NCI-H82 (cell line): ENCODE measurements around the gene EP400.
A peak's percentile ranks its signal among the peaks of the same experiment; 100 is the strongest.

Source experiments
- DNase-seq: peaks from one replicate; lab custom pipeline; 2025; lab: John Stamatoyannopoulos, UW

EP400 gene

DNA sequence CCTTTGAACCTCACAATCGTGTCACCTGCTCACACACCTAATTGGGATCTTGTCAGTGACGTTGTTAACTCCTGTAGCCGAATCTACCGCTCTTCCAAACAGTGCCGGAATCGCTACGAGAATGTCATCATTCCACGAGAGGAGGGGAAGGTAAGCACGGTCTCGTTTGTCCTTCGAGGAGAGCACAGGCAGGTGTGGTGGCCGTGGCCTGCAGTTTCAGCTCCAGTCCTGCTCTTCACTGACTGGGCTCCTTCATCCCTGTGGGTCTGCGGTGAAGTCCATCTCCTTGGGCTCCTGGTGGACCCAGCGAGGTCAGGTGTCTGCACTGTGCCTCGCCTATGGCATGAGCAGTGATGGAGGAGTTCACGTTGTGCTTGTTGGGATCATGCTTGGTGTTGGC lies 96.0 kb downstream of the EP400 start:
- DNase-seq, result no peak

DNA sequence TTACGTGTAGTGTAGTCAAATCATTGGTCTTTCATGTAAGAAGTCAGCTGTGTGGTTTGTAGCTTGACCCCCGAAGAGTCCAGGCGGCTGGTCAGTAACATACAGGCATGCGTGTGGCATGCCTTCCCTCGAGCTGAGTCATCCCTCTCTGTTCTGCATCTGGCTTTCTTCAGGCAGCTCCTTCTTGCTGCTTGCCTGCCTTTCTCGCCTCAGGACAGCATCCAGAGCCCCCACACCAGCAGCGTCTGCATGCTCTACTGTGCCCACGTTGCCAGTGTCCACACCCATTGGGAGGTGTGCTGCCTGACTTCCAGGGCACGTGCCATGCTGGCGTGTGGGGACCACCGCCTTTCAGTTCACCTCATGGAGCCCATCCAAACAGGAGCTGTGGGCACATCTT lies 96.8 kb downstream of the EP400 start:
- no peak for DNase-seq

DNA sequence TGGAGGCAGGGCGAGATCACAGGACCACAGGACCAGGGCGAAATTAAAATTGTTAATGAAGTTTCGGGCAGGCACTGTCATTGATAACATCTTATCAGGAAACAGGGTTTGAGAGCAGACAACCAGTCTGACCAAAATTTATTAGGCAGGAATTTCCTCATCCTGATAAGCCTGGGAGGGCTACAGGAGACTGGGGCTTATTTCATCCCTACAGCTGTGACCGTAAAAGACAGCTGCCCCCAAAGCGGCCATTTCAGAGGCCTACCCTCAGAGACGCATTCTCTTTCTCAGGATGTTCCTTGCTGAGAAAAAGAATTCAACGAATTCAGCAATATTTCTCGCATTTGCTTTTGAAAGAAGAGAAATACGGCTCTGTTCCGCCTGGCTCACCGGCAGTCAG lies 97.9 kb downstream of the EP400 start:
- DNase-seq, result peak; percentile 58

DNA sequence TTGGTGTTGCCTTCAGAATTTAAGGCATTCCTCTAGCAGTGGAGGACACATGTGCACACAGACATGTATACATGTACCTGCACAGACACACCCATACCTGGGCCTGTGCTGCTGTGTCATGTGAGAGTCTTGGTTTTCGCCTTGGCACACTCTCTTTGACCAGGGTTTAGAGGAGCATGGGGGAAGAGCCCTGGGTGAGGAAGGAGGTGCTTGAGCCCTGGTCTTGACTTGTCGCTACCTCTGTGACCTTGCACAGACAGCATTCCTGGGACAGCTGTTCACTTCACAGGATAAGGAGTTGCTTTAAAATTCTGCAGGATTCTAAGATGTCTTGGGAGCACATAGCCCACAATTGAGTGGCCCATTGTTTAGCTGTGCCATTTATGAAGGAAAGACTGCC lies 99.7 kb downstream of the EP400 start:
- no peak for DNase-seq

DNA sequence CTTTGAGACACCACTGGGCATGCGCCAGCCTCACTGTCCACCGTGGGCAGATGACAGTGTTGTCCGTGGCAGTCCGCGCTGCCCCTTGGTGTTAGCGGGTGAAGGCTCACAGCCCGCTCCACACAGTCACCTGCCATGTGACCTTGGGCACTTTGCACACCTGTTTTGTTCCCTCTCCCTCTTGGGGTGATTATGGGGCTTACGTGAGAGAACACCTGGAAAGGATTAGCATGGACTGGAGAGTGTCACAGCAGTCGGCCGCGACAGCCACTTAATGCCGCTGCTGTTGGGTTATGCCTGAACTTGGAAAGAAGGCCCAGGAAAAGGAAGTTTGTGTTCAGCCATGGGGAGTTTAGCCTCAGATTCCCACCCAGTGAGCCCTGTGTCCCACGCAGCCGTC lies 100.1 kb downstream of the EP400 start:
- DNase-seq, result peak; percentile 89

DNA sequence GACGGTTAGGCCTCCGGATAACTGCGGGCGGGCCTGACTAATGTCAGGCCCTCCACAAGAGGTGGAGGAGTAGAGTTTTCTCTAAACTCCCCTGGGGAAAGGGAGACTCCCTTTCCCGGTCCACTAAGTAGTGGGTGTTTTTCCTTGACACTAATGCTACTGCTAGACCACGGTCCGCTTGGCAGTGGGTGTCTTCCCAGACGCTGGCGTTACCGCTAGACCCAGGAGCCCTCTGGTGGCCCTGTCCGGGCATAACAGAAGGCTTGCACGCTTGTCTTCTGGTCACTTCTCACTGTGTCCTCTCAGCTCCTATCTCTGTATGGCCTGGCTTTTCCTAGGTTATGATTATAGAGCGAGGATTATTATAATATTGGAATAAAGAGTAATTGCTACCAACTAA lies 102.0 kb downstream of the EP400 start:
- DNase-seq, result peak; percentile 52

DNA sequence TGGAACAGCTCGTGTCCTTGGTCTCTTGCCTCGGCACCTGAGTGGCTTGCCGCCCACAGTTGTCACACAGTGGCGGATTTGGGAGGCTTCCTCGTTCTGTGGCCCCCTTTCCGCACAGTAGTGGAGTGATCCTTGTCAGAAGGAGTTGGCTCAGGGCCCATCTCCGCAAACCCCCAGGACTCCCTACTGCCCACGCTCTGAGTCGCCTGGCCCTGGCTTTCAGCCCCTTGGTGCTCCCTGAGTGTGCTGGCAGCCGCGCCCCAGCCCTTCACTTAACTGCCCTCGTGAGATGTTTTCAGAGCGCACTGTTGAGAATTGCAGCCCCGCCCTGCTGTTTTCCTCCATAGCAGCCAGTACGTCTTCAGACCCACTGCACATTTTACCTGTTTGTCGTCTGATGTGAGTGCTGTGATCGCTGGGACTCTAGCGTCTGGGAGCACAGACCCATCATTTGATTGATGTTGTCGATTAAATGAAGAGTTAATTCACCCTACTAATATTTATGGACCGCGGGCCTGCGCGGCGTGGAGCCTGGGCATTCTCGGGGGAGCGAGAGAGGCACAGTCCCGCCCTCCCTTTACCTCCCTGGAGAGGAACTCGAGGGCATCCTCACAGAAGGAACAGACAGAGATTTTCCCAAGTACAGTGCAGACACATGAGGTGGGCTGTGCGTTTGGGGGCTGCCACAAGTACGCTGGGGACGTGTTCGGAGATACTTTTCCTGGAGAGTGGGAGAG lies 102.6 kb downstream of the EP400 start:
- DNase-seq, result no peak

DNA sequence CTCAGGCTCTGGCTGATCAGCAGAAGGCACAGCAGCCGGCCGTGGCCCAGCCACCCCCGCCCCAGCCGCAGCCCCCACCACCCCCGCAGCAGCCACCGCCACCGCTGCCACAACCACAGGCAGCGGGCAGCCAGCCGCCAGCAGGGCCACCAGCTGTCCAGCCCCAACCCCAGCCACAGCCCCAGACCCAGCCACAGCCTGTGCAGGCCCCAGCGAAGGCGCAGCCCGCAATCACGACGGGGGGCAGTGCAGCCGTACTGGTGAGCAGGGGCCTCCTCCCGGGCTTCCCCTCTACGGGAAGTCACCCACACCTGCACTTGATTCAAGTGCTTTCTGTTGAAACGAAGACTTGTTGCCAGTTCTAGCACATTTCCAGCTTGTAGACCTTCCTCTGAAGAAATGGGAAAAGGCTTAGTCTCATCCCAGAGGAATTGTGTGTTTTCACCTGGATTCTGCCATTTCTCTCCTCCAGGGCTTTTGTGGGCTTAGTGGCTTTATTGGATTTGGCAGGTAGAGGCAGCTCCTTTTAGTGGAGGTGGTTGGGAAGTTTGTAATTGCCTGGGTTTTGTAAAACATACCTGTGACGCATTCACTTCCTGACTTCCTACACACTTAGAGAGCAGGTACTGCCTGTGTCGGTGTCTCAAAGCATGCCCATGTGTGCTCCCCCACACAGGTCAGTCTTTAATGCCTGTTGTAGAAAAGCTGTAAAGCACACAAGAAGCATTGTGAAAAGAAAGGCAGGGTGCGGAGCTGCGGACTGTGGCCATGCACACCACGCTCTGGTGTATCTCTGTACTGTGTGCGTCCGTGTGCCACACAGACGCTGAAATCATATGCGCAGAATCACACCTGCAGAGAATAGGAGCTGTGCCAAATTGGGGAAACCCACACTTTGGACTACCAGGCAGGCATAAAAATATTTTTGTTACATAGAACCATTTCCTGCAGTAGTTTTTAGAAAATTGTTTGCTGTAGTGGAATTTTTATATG lies 103.9 kb downstream of the EP400 start:
- no peak for DNase-seq

DNA sequence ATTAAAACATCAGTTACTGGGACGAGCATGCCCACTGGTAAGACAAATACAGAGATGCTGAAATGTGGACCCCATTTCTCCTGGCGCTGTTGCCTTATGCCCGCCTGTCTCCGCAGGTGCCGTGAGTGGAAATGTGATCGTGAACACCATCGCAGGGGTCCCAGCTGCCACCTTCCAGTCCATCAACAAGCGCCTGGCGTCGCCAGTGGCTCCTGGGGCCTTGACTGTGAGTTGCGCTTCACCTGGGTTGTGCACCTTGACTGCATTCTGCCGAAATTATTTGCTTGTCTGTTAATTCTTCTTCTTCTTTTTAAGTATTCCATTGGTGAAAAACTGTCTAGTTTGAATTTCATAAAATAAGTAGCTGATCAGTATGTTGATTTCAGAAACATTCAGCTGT lies 105.2 kb downstream of the EP400 start:
- DNase-seq, result no peak

DNA sequence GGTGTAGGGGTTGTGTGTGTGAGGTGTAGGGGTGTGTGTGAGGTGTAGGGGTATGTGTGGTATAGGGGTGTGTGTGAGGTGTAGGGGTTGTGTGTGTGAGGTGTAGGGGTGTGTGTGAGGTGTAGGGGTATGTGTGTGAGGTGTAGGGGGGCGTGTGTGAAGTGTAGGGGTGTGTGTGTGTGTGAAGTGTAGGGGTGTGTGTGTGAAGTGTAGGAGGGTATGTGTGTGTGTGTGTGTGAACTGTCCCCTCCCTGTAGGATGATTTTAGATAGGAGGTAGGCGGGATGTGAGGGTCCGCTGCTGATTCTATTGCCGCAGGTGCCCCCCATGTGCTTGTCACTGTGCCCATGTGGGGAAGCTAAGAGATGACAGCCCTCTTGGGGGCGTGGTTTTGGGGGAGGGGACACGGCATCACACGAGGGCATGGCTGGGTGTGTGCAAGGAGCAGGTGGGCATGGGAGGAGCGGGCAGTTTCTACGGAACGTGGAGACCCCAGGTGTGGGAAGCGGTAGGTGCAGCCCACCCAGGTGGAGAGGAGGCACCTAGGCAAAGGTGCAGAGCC lies 105.9 kb downstream of the EP400 start:
- no peak for DNase-seq

DNA sequence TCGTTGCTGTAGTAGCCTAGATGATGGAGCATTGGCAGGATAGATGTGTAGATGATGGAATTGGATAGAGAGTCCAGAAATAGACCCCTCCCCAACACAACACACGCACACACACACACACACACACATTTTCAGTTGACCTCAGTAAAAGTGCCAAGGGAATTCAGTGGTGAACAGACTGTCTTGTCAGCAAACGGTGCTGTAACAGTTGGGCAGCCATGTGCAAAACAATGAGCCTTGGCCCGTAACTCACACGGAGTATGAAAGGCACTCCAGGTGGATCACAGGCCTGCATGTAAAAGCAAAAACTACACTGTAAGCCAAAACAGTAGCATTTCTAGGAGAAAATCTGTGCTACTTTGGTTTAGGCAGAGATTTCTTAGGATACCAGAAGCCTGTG lies 106.6 kb downstream of the EP400 start:
- no peak for DNase-seq

DNA sequence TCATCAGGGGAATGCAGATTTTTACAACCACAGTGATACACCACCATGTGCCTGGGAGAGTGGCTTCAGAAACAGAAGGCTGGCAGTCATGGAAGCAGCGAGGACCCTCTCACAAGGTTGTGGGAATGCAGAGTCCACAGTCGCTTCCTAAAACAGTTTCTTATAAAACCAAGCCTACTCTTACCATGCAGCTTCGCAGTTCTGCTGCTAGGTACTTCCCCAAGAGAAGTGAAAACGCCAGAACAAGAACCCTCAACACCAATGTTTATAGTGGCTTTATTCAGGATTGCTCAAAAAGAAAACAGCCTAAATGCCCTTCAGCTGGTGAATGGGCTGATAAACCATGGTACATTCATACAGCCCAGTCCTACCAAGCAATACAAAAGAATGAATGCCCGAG lies 107.2 kb downstream of the EP400 start:
- no peak for DNase-seq

DNA sequence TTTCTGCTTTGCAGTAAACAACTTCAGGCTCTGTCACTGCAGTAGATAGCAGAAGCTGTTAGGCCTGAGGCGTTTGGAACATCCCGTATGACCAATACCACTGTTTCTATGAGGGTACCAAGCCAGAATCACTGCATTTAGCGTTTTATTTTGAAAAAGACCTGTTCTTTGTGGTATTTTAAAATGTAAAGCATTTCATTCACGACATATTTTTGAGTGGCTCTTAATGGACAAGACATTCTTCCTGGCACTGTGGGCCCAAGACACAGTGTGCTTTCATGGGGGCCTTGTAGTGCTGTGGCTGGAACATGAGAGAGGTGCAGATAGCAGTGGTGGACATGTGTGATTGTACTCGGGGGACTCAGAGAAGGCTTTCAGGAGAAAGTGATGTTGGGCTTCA lies 107.9 kb downstream of the EP400 start:
- DNase-seq, result no peak

DNA sequence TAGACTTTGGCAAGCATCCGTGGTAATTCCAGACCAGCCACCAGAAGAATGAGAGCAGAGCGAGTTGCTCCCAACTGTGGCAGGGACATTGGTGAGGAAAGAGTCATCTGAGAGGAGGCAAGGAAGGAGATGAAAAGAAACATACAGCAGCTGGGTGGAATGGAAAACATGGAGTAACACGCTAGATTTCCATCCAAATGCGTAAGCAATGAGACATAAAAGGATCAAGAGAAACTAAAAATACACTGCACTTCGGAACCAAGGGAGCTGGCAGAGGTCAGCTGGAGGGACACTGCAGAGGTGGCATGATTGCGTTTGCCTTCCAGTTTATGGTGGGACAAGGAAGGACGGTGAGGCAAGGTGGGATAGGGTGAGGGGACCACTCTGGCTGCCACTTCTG lies 111.5 kb downstream of the EP400 start:
- no peak for DNase-seq

DNA sequence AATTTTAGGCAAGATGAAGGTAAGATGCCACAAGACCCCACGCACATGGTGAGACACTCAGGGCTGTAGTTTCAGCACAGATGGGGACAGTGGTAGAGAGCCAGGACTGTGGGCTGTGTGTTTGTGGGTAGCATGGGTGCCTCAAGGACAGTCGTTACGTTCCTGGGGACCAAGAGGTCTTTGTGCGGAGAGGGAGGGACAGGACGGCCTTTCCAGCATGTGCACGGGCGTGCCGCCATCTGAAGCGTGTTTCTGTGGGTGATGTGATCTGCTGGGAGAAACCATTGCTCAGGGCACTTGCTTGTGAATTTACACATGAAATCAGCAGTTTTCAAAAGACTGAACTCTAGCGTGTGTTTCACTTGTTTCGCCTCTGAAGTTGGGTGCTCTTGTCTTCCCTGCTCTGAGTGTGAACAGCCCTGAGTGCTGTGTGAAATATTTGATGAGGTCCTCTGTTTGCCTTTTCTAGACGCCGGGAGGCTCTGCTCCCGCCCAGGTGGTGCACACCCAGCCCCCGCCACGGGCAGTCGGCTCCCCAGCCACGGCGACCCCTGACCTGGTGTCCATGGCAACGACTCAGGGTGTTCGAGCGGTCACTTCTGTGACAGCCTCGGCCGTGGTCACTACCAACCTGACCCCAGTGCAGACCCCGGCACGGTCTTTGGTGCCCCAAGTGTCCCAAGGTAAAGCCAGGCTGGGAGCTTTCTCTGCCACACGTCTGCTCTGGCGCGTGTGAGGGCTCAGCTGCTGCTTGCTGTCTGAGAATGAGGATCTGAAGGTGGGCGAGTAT lies 112.1 kb downstream of the EP400 start:
- DNase-seq, result no peak

DNA sequence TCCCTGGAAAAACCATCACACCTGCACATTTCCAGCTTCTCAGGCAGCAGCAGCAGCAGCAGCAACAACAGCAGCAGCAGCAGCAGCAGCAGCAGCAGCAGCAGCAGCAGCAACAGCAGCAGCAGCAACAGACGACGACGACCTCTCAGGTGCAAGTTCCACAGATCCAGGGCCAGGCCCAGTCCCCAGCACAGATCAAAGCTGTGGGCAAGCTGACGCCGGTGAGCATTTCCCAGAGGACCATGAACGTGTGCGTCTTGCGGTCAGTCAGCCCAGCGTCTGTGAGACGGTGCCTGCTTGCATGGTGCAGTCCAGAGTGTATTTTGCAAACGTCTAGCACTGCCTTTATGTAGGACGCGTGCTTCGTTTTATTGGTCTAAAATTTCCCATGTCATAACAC lies 112.7 kb downstream of the EP400 start:
- DNase-seq, result no peak

DNA sequence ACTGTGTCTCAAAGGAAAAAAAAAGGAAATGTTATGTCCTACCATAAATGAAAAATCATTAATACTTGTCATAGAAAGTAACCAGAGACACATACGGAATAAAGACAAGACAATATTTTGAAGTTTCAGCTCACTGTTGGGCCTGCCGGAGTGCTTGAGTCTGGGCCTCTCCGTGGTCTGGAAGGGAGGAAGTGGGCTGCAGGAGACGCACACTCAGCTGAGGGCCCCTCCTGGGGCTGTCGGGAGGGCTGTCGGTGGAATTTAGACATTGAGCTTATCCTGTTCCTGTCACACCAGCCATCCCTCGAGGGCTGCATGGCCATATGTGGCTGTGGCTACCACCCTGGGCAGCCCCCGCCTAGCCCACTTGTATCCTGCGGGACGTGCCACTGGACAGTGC lies 113.7 kb downstream of the EP400 start:
- DNase-seq, result no peak

DNA sequence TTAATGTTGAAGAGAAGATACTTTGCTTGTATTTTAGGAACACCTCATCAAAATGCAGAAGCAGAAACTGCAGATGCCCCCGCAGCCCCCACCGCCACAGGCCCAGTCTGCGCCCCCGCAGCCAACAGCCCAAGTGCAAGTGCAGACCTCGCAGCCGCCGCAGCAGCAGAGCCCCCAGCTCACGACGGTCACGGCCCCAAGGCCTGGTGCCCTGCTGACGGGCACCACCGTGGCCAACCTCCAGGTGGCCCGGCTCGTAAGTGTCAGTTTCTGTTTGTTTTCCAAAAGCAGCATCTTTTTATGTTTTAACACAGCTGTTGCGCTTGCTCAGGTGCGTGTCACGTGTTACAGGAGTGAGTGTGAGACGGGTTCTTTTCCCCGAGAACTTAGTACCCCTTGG lies 114.9 kb downstream of the EP400 start:
- no peak for DNase-seq

DNA sequence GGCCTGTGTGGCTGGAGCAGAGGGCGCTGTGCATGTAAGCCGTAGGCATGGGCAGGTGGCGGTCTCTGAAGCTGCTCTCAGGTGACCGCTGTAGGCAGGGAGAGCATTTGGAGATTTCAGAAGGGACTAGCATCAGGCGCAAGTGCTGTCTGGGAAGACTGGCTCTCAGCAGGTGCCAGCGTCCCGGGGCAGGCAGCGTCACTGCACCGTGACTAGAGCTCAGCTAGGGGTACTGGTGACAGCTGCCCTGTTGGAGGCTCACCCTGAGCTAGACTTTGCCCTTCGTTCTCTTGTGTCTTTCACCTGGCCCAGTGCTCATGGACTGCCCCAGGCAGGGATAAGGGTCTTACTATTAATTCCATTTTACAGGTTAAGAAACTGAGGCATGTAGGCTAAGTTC lies 115.5 kb downstream of the EP400 start:
- no peak for DNase-seq

DNA sequence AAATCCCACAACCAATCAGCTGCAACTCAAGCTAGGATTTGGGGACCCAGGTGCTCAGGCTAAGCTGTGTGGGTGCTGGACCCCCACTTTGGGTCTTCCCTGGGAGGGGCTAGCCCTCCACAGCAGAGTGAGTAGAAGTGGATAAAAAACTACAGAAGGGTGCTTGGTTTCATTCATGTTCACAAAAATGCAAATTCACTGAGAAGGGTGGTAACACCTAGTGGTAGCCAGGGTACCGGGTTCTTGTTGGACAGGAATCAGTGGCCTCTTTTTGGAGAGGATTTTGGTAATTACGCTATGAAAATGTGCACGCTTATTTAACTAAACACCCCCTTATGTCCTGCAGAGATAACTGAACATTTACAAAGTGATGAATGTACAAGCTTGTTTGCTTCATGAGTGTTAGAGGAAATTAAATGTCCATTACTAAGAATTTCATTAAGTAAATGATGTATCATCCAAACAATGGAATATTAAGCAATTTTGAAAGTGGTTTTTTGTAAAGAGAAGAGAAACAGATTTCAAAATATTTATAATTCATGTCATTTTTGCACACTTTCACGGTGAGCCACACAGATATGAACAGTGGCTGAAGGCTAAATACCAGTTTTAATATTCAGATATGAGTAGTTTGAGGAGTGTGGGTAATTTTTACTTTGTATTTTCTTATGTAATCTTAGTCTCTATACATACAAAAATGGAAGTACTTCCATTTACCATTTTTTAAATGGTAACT lies 116.0 kb downstream of the EP400 start:
- no peak for DNase-seq

DNA sequence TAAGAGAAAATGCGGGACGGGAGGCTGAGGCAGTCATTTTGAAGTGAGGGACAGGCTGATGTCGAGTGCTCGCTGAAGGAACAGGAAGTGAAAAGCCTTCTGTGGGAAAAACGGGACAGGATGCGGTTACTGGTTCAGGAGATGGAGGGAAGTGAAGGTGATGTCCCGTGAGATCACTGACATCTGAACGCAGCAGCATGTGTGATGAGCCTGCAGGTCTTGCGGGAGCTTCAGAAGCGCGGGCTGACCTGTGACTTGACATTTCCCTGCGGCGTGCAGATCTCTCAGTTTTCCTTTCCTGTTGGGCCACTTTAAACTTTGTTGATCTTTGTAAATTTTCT lies 116.6 kb downstream of the EP400 start:
- DNase-seq, result no peak

DNA sequence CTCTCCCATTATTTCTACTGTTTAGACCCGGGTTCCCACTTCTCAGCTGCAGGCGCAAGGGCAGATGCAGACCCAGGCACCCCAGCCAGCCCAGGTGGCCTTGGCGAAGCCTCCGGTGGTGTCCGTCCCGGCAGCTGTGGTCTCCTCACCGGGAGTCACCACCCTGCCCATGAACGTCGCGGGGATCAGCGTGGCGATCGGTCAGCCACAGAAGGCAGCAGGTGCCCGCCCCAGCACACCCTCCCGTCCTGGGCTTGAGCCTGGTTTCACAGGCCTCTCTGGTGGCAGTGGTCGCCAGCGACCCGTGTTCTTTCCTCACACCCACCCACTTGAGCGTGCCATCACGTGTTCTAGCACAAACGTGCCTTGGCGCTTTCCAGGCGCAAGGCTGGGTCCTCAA lies 117.0 kb downstream of the EP400 start:
- DNase-seq, result no peak
